Endothelial cell of umbilical vein (primary cell): ENCODE data around the gene ZBP1. TPM values are rescaled to one million over a fixed set of nuclear protein-coding genes. Genes with fewer than 3 reads are reported as not detected.

ENCODE experiments used
- BruUV-seq: library from RNA; stranded (reverse); fragments of 400-500 nt; replicated peaks from 2 replicates; lab custom pipeline; 2021; lab: Mats Ljungman, UMichigan
- CTCF ChIA-PET: fragments of 300-600, 350-600 bp; sonication (Branson Sonifier 250); formaldehyde crosslinking; loops from one replicate; lab custom pipeline; 2021; ENCODE audit warnings: antibody characterized with exemption, inconsistent platforms; lab: Charles Lee
- POLR2A ChIA-PET: fragments of 300-600, 350-600 bp; sonication (Branson Sonifier 250); formaldehyde crosslinking; loops from one replicate; lab custom pipeline; 2021; ENCODE audit warnings: antibody characterized with exemption, inconsistent platforms; lab: Charles Lee
- DNase-seq: peaks from one replicate; pipeline ENCODE4 v3.0.0-alpha.2; 2011; ENCODE audit warnings: low read depth, low spot score
- FAIRE-seq: peaks from 2 replicates; lab custom pipeline; 2011; peaks lifted over from hg19 to GRCh38; lab: Jason Lieb, UNC
- H2AFZ ChIP-seq: 2 replicates; pipeline ENCODE4 v1.6.0; 2012; ENCODE audit warnings: low read depth, low read length, control low read depth, inconsistent platforms
- H3K27ac ChIP-seq: 2 replicates; pipeline ENCODE4 v1.5.1; 2011; ENCODE audit warnings: low read depth, mild to moderate bottlenecking, control low read depth, low read length, moderate library complexity; ENCODE audit not compliant: insufficient read depth
- H3K27me3 ChIP-seq, 2 experiments: 2 replicates each; pipeline versions ENCODE4 v1.6.0 to v1.6.1; 2011; ENCODE audit warnings: low read length in 2 of 2, mixed read lengths in 1 of 2; ENCODE audit not compliant: control insufficient read depth in 2 of 2, insufficient read depth in 2 of 2
- H3K36me3 ChIP-seq, 2 experiments: 2 replicates in 1 of 2; 3 replicates in 1 of 2; pipeline ENCODE4 v1.5.1; 2011; ENCODE audit warnings: low read length in 2 of 2, mild to moderate bottlenecking in 1 of 2, moderate library complexity in 1 of 2; ENCODE audit not compliant: control insufficient read depth in 2 of 2, insufficient read depth in 2 of 2; ENCODE audit errors: extremely low read depth in 1 of 2
- H3K4me1 ChIP-seq: 3 replicates; pipeline ENCODE4 v1.5.1; 2011; ENCODE audit warnings: mild to moderate bottlenecking, low read length; ENCODE audit not compliant: control insufficient read depth, insufficient read depth; ENCODE audit errors: extremely low read depth
- H3K4me2 ChIP-seq: 2 replicates; pipeline ENCODE4 v1.6.1; 2011; ENCODE audit warnings: low read length, control low read depth, mixed read lengths; ENCODE audit not compliant: insufficient read depth
- H3K4me3 ChIP-seq, 3 experiments: fragments of 200-600 bp in 1 of 3; sonication (generic), shearing (Covaris generic) in 1 of 3; replicated peaks in 1 of 3; 2 replicates each; pipeline ENCODE4 v1.5.1; 2011 to 2016; ENCODE audit warnings: control low read depth in 3 of 3, low read length in 3 of 3, mild to moderate bottlenecking in 2 of 3, inconsistent platforms in 1 of 3, low read depth in 1 of 3, moderate library complexity in 1 of 3; ENCODE audit not compliant: insufficient read depth in 1 of 3
- H3K79me2 ChIP-seq: 2 replicates; pipeline ENCODE4 v1.6.0; 2012; ENCODE audit warnings: low read length, inconsistent platforms; ENCODE audit not compliant: control insufficient read depth, insufficient read depth
- H3K9ac ChIP-seq: replicated peaks from 2 replicates; pipeline ENCODE3; 2011; ENCODE audit warnings: low read length, control low read depth; ENCODE audit not compliant: insufficient read depth; ENCODE audit errors: extremely low read depth
- H3K9me1 ChIP-seq: replicated peaks from 3 replicates; pipeline ENCODE4 v1.6.0; 2011; ENCODE audit warnings: mild to moderate bottlenecking, low read length; ENCODE audit not compliant: control insufficient read depth, insufficient read depth; ENCODE audit errors: extremely low read depth
- H3K9me3 ChIP-seq: replicated peaks from 2 replicates; pipeline ENCODE4 v1.5.1; 2012; ENCODE audit warnings: low read length, inconsistent platforms; ENCODE audit not compliant: control insufficient read depth, insufficient read depth
- H4K20me1 ChIP-seq: replicated peaks from 2 replicates; pipeline ENCODE3; 2011; ENCODE audit warnings: mild to moderate bottlenecking, low read length; ENCODE audit not compliant: control insufficient read depth, insufficient read depth; ENCODE audit errors: extremely low read depth
- CTCF ChIP-seq, 2 donors: IDR thresholded peaks; 1 replicate in 1 of 2; 2 replicates in 1 of 2; pipeline ENCODE4 v1.5.1; 2011; ENCODE audit warnings: low read length in 2 of 2, mild to moderate bottlenecking in 2 of 2, moderate library complexity in 2 of 2, control low read depth in 1 of 2, inconsistent platforms in 1 of 2, low read depth in 1 of 2; ENCODE audit not compliant: insufficient read depth in 1 of 2; ENCODE audit errors: extremely low read depth in 1 of 2
- EZH2 ChIP-seq: IDR thresholded peaks from 2 replicates; pipeline ENCODE4 v1.6.1; 2012; ENCODE audit warnings: borderline replicate concordance, low read depth, mild to moderate bottlenecking, moderate library complexity, low read length, inconsistent platforms; ENCODE audit not compliant: severe bottlenecking
- FOS ChIP-seq: IDR thresholded peaks from 2 replicates; pipeline ENCODE4 v1.6.1; 2011; ENCODE audit warnings: mild to moderate bottlenecking, low read length, moderate library complexity, borderline replicate concordance; ENCODE audit not compliant: insufficient read depth
- GATA2 ChIP-seq: IDR thresholded peaks from 2 replicates; pipeline ENCODE4 v1.7.0; 2011; ENCODE audit warnings: low read depth, mild to moderate bottlenecking, moderate library complexity, mixed read lengths, low read length; ENCODE audit not compliant: insufficient read length, insufficient read depth
- JUN ChIP-seq: IDR thresholded peaks from 2 replicates; pipeline ENCODE4 v1.6.1; 2011; ENCODE audit warnings: borderline replicate concordance, low read depth; ENCODE audit not compliant: insufficient read length, insufficient read depth
- MAX ChIP-seq: IDR thresholded peaks from 2 replicates; pipeline ENCODE4 v1.6.1; 2011; ENCODE audit not compliant: insufficient read depth, insufficient read length
- MYC ChIP-seq: IDR thresholded peaks from one replicate; pipeline ENCODE4 v1.6.1; 2011; ENCODE audit warnings: mild to moderate bottlenecking, low read depth, low read length
- POLR2A ChIP-seq: IDR thresholded peaks from 2 replicates; pipeline ENCODE4 v1.6.1; 2012; ENCODE audit warnings: low read depth, mild to moderate bottlenecking, control low read depth, low read length
- POLR2AphosphoS5 ChIP-seq: IDR thresholded peaks from 2 replicates; pipeline ENCODE4 v1.6.1; 2012; ENCODE audit warnings: low read depth, mild to moderate bottlenecking, control low read depth, low read length, moderate library complexity; ENCODE audit not compliant: insufficient read depth
- dilution Hi-C: fragments of 300-500 bp; cut with MboI; formaldehyde crosslinking; loops from one replicate; pipeline ENCODE4 v1.15.0; 2019; ENCODE audit warnings: low sequenced_read_pairs; ENCODE audit not compliant: extremely low pct_ligation_motif_present
- intact Hi-C: fragments of 100-400 bp; cut with micrococcal nuclease; formaldehyde crosslinking; loops from one replicate; pipeline ENCODE4 v1.10.0; 2022
- polyA plus RNA-seq, 4 experiments: library from polyadenylated mRNA; depleted of rRNA in 3 of 4; stranded (reverse) in 3 of 4; unstranded in 1 of 4; fragments of >200 nt; gene quantifications; 2 replicates each; pipeline versions ENCODE4 v1.2.1 to v1.2.3, GENCODE V29; 2011 to 2012; ENCODE audit warnings: missing spikeins in 1 of 4
- total RNA-seq: library from RNA; stranded (reverse); gene quantifications from 2 replicates; pipeline ENCODE4 v1.2.3, GENCODE V29; 2021

ZBP1 gene
- total and polyA plus RNA-seq, 2 donors (not counting 3 experiments of a cell fraction or from before 2014, with no cell fraction given): not detected

GRCh38 chr20:57563522-57563921 is 56.7 kb downstream of the ZBP1 start:
- TF ChIP-seq POLR2A (no peak), FOS (no peak), POLR2AphosphoS5 (no peak), JUN (no peak)
- dilution Hi-C loops: no loop called here

GRCh38 chr20:57562541-57563465 is 57.4 kb downstream of the ZBP1 start:
- Histone ChIP-seq H3K9ac (no peak overlapping the region), H3K27ac (no peak overlapping the region), H3K9me1 (no peaks in the 10 kb centered on the region), H3K4me2 (no peak overlapping the region), H3K79me2 (no peaks in the 10 kb centered on the region), H3K4me1 (no peaks in the 10 kb centered on the region), H4K20me1 (no peaks in the 10 kb centered on the region), H3K27me3 (no peaks in the 10 kb centered on the region), H2AFZ (no peak overlapping the region), H3K36me3 (no peaks in the 10 kb centered on the region), H3K4me3 (no peak overlapping the region), H3K9me3 (no peaks in the 10 kb centered on the region)
- no peak for TF ChIP-seq POLR2A
- no peak for TF ChIP-seq EZH2
- no peak for TF ChIP-seq FOS
- TF ChIP-seq CTCF (IDR thresholded peaks at IDR 0.05; ENCODE audit: extremely low read depth in 1 of 2, insufficient read depth in 1 of 2, low read depth in 1 of 2, low read length in 2 of 2): no peak
- TF ChIP-seq JUN: no peak
- no peak for TF ChIP-seq GATA2
- TF ChIP-seq MYC: no peak
- TF ChIP-seq POLR2AphosphoS5: no peak
- TF ChIP-seq MAX: no peak
- DNase-seq (no peak), FAIRE-seq (no peak)
- ChIA-PET CTCF (no interaction called here), POLR2A (no interaction called here)
- dilution Hi-C loops (no loop called here), intact Hi-C loops (no loop called here)
- BruUV-seq: no TSS peak

More at GRCh38 chr20:57563522-57563921, 56.7 kb downstream of the ZBP1 start:
- Histone ChIP-seq H3K9me1 (no peaks in the 10 kb centered on the region), H3K27ac (no peak overlapping the region), H3K36me3 (no peaks in the 10 kb centered on the region), H3K9ac (no peak overlapping the region), H3K4me3 (no peak overlapping the region), H3K4me2 (no peak overlapping the region), H3K9me3 (no peaks in the 10 kb centered on the region), H4K20me1 (no peaks in the 10 kb centered on the region), H3K4me1 (no peaks in the 10 kb centered on the region), H3K27me3 (no peaks in the 10 kb centered on the region), H3K79me2 (no peaks in the 10 kb centered on the region), H2AFZ (no peak overlapping the region)
- BruUV-seq: no TSS peak
- intact Hi-C loops: no loop called here
- DNase-seq: no peak
- no peak for FAIRE-seq
- POLR2A ChIA-PET: no interaction called here
- CTCF ChIA-PET: no interaction called here
